ENCODE measurements around the gene SST. TPM values are rescaled to one million over a fixed set of nuclear protein-coding genes. Genes with fewer than 3 reads are reported as not detected.

Gene SST
- not detected in 2 replicates for total RNA-seq

DNA sequence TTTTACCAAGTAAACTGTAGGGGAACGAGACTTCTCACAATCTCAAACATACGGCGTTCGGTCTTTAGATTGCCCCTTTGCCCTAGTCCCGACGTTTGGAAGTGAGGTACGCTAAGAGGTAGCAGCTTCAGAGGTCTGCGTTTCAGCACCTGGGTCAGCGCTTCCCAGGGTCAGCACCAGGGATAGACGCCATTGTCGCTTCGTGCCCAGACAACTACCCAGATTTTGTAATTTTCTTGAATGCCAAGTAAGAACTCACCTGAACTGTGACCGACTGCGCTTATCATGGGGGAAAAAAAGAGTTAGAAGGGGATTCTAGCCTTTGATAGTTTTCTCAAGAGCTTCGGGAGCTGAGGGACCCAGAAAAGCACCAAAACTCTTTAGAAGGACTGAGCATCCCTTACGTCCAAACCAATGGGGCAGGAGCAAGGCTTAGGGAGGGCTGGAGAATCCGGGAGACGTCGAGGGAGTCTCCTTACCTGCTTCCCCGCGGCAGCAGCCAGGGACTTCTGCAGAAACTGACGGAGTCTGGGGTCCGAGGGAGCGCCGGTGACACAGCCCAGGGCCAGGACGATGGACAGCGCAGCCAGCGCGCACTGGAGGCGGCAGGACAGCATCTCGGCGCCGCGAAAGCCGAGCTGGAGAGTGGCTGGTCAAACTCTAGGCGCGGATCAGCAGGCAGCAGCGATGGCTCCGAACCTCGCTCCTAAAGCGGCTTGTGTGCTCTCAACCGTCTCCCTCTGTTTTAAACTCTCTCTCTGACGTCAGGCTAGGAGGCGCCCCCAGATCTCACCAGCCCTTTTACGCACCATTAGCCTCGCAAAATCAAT, at the start of gene SST:
Gene SST, minus strand, starts transcription at position 720 of the 830 bp plus-strand sequence. Its CDS starts 103 bp downstream, at position 617.
- Histone ChIP-seq H3K36me3 (ENCODE audit: control insufficient read depth, insufficient read depth, low read length) (no peaks in the 10 kb centered on the region), H3K27me3 (ENCODE audit: control insufficient read depth, insufficient read depth, low read length) (peaks cover 3% of the 10 kb centered on the region), H3K4me3 (ENCODE audit: low read depth, low read length) (peak within 1 kb of the TSS; percentile 13)
- DNase-seq (ENCODE audit: low read depth): no peak
- TF ChIP-seq, protein P1, sequence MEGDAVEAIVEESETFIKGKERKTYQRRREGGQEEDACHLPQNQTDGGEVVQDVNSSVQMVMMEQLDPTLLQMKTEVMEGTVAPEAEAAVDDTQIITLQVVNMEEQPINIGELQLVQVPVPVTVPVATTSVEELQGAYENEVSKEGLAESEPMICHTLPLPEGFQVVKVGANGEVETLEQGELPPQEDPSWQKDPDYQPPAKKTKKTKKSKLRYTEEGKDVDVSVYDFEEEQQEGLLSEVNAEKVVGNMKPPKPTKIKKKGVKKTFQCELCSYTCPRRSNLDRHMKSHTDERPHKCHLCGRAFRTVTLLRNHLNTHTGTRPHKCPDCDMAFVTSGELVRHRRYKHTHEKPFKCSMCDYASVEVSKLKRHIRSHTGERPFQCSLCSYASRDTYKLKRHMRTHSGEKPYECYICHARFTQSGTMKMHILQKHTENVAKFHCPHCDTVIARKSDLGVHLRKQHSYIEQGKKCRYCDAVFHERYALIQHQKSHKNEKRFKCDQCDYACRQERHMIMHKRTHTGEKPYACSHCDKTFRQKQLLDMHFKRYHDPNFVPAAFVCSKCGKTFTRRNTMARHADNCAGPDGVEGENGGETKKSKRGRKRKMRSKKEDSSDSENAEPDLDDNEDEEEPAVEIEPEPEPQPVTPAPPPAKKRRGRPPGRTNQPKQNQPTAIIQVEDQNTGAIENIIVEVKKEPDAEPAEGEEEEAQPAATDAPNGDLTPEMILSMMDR (IDR thresholded peaks at IDR 0.05; ENCODE audit: insufficient read depth, low read length, poor library complexity, severe bottlenecking): no peak

GRCh38 chr3:187719628-187720336, 49.6 kb upstream of the SST start:
- Histone ChIP-seq H3K4me3 (ENCODE audit: low read depth, low read length) (no peak overlapping the region), H3K27me3 (ENCODE audit: control insufficient read depth, insufficient read depth, low read length) (no peaks in the 10 kb centered on the region), H3K36me3 (ENCODE audit: control insufficient read depth, insufficient read depth, low read length) (no peaks in the 10 kb centered on the region)
- no peak for DNase-seq (ENCODE audit: low read depth)
- TF ChIP-seq, protein P1 (IDR thresholded peaks at IDR 0.05; ENCODE audit: insufficient read depth, low read length, poor library complexity, severe bottlenecking): no peak

- no peak for DNase-seq (ENCODE audit: low read depth)
- TF ChIP-seq, protein P1 (IDR thresholded peaks at IDR 0.05; ENCODE audit: insufficient read depth, low read length, poor library complexity, severe bottlenecking): no peak
- Histone ChIP-seq H3K27me3 (ENCODE audit: control insufficient read depth, insufficient read depth, low read length) (no peaks in the 10 kb centered on the region), H3K4me3 (ENCODE audit: low read depth, low read length) (no peak overlapping the region), H3K36me3 (ENCODE audit: control insufficient read depth, insufficient read depth, low read length) (no peaks in the 10 kb centered on the region)
Observed at GRCh38 chr3:187718802-187719201, 48.6 kb upstream of the SST start.

DNA sequence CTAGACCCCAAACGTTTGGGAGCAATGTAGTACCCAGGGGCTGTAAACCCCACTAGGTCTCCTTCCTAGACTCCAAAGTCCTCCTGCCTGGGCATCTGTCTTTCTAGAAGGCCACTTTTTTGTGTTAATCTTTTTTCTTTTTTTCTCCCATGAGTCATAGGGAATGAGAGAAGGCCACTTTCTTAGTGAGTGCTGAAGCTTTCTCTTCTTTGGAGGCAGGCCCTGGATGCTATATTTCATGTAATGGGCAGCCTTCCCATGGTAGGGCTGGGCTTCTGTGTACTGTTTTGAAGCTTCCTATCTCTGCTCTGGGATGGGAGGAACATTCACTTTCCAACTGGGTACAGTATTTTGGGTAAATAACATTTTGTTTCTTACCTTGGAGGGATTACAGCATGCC, 47.4 kb upstream of the SST start:
- Histone ChIP-seq H3K27me3 (ENCODE audit: control insufficient read depth, insufficient read depth, low read length) (no peaks in the 10 kb centered on the region), H3K4me3 (ENCODE audit: low read depth, low read length) (no peak overlapping the region), H3K36me3 (ENCODE audit: control insufficient read depth, insufficient read depth, low read length) (no peaks in the 10 kb centered on the region)
- no peak for DNase-seq (ENCODE audit: low read depth)
- TF ChIP-seq, protein P1 (IDR thresholded peaks at IDR 0.05; ENCODE audit: insufficient read depth, low read length, poor library complexity, severe bottlenecking): no peak

- TF ChIP-seq, protein P1 (IDR thresholded peaks at IDR 0.05; ENCODE audit: insufficient read depth, low read length, poor library complexity, severe bottlenecking): peak; percentile 86
- Histone ChIP-seq H3K36me3 (ENCODE audit: control insufficient read depth, insufficient read depth, low read length) (no peaks in the 10 kb centered on the region), H3K27me3 (ENCODE audit: control insufficient read depth, insufficient read depth, low read length) (no peaks in the 10 kb centered on the region), H3K4me3 (ENCODE audit: low read depth, low read length) (no peak overlapping the region)
- peak; percentile 19 for DNase-seq (ENCODE audit: low read depth)
Observed at GRCh38 chr3:187714404-187714979, 44.3 kb upstream of the SST start.

All from kidney epithelial cell (primary cell).